GM19351 (cell line): ENCODE results near the gene TMEM131.

Source experiments
- ATAC-seq: cut with Tn5 transposase; IDR thresholded peaks from one replicate; pipeline ENCODE4 v1.9.1; 2021; ENCODE audit warnings: mild to moderate bottlenecking, moderate library complexity; ENCODE audit not compliant: unreplicated experiment

Gene TMEM131

GRCh38 chr2:97745474-97746174 lies 250.1 kb downstream of the TMEM131 start:
- ATAC-seq = peak; percentile 59

- no peak for ATAC-seq
Observed at GRCh38 chr2:97743913-97744312, 251.8 kb downstream of the TMEM131 start.

GRCh38 chr2:97742381-97742847 lies 253.3 kb downstream of the TMEM131 start:
- no peak for ATAC-seq

- no peak for ATAC-seq
Observed at GRCh38 chr2:97741686-97742085, 254.1 kb downstream of the TMEM131 start.

GRCh38 chr2:97741251-97741650 lies 254.5 kb downstream of the TMEM131 start:
- no peak for ATAC-seq

GRCh38 chr2:97740590-97741182 lies 255.1 kb downstream of the TMEM131 start:
- ATAC-seq = no peak

- ATAC-seq = no peak
Observed at GRCh38 chr2:97739893-97740245, 255.9 kb downstream of the TMEM131 start.

GRCh38 chr2:97739020-97739892 lies 256.5 kb downstream of the TMEM131 start:
- ATAC-seq = no peak

- ATAC-seq = no peak
Observed at GRCh38 chr2:97738179-97739019, 257.3 kb downstream of the TMEM131 start.

GRCh38 chr2:97737421-97738178 lies 258.1 kb downstream of the TMEM131 start:
- no peak for ATAC-seq

- no peak for ATAC-seq
Observed at GRCh38 chr2:97736608-97737330, 259.0 kb downstream of the TMEM131 start.

GRCh38 chr2:97736185-97736584 lies 259.6 kb downstream of the TMEM131 start:
- no peak for ATAC-seq

GRCh38 chr2:97735161-97735561 lies 260.6 kb downstream of the TMEM131 start:
- ATAC-seq = no peak

- no peak for ATAC-seq
Observed at GRCh38 chr2:97734061-97735051, 261.4 kb downstream of the TMEM131 start.

- ATAC-seq = no peak
Observed at GRCh38 chr2:97733341-97734035, 262.3 kb downstream of the TMEM131 start.

- no peak for ATAC-seq
Observed at GRCh38 chr2:97732436-97733340, 263.1 kb downstream of the TMEM131 start.
